ENCODE data around the gene BMPR1B.

BMPR1B gene

GRCh38 chr4:94968493-94968892, 210.7 kb downstream of the BMPR1B start:
- no peak for DNase-seq

DNA sequence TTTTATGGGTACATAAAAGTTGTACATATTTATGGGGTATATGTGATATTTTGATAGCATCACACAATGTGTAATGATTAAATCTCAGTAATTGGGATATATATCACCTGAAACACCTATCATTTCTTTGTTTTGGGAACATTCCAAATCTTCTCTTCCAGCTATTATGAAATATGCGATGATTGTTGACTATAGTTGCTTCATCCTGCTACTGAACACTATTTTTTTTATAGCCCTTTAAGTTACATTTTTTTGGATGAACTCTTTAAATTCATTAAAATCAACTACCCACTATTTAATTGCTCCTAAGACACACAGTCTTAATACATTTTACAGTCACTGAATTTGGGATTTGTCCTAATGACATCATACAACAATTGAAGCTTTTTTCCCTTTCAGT, 212.9 kb downstream of the BMPR1B start:
- no peak for DNase-seq

DNA sequence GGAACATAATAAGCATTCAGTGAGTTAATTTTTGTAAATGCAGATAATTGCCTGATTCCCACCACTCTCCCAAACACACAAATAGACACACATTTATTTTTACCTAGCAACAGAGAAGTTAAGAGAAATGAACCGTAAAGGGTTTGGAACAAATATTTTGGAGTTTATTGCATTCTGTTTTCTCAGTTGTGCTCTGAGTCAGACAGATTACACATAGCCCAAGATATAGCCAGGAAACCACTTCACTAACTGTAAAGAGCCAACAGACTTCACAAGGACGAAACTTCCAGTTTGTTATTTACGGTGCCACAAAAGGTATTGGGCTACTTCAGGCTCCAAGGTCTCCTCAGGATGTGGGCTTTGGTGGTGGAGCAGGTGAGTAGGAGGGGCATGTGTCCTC, 217.0 kb downstream of the BMPR1B start:
- no peak for DNase-seq

GRCh38 chr4:94976371-94977011, 218.7 kb downstream of the BMPR1B start:
- DNase-seq = no peak

GRCh38 chr4:94978904-94979303, 221.1 kb downstream of the BMPR1B start:
- no peak for DNase-seq

GRCh38 chr4:94979621-94980020, 221.9 kb downstream of the BMPR1B start:
- DNase-seq = no peak

DNA sequence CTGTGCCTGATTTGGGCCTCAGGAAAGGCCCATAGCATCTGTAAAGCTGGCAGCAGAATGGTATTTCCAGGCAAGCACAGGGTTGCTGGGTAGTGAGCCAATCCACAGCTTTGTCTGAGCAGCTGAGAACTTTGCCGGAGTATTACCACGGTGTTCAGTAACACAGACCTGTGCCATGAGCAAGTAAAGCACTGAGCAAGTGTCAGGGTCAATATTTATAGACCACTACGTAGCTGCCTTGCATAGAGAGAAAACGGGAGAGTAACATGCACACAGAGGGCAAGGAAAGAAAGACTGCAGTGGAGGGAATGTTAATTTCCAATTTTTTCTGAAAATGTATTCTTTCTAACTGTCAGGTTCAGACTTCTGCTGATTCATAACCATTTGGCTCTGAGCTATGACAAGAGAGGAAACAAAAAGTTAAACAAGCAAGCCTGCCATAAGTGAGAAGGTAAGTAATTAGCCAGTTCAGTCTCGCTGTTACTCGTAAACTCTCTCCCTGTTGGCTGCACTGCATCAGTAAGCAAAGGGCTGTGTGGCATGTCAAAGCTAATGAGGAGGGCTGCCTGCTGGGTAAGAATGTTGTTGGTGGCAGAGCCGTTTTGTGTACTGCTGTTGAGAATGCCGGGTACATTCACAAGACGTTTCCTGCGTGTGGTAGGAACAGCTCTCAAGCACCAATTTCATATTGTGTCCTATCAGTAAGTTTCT, 238.1 kb downstream of the BMPR1B start:
- peak; percentile 1 for DNase-seq

DNA sequence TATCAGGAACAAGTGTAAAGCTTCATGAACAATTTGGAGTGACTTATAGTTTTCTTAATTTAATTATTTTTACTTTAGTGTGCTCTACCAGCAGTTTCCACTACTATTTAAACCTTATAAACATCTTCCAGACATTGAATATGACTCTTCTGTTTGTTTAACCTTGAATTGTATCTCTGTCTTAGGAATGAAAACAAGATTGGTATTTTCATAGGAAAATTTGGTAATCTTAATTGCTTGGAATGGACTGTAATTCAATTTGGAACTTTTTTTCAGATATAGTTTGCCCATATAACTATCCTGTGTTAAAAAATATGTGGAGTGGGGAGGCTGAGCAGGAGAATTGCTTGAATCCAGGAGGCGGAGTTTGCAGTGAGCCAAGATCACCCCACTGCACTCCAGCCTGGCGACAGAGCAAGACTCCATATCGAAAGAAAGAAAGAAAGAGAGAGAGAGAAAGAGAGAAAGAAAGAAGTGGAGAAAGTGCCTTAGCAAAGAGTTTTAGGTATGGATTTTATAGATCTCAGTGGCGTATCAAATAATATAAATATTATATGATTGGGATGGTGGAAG, 242.4 kb downstream of the BMPR1B start:
- DNase-seq = no peak

- no peak for DNase-seq
These were observed 247.2 kb downstream of the BMPR1B start for GRCh38 chr4:95004912-95005311.

DNA sequence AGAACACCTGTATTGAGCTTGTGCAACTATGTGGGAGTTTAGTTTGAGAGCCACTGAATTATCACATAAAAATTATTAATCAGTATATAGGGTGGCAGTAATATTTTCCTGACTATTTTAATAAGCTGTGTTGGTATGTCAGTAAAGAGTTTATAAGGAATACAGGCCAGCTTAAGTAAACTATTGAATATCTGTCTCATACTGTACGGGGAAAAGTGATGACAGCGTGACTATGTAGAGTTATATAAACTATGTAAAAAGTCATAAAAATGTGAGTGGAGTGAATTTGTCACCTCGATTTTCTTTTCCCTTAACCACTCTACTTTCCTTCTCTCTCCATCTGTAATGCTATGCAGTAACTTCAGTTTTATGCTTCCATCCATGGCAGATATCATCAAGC, 250.2 kb downstream of the BMPR1B start:
- no peak for DNase-seq

DNA sequence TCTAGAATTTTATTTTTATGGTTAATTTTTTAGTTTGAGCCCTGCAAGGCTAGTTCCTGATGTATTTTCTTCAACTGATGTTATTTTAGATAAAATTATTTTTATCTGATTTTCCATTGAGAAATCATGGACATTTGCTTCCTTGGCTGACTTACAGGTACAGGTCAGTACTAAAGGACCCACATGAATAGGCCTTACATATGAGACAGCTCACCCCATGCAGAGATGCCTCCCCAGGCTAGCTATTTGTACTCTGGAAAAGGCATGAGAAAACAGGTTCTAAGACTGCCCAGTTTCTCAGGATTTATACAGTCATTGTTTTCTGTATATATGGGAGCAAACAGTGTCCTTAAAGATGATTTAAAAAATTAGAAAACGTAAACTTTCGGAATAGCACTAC, 255.5 kb downstream of the BMPR1B start:
- DNase-seq = no peak

DNA sequence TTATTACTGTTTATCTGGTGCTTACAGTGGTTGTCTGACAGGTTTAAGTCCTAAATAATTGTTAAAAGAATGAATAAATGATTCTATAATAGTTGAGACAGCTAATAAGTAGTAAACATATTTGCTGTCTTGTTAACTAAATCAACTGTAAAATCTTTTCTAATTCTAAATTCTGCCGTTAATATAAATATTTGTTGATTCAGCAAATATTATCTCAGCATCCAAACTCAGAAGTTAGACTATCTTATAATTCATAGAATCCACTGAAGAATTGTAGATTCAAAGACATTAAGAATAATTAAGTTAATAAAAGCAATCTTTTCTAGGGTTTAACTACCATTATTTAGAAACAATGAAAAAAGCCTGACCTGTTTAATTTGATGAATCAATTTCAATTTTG, 256.3 kb downstream of the BMPR1B start:
- no peak for DNase-seq

DNA sequence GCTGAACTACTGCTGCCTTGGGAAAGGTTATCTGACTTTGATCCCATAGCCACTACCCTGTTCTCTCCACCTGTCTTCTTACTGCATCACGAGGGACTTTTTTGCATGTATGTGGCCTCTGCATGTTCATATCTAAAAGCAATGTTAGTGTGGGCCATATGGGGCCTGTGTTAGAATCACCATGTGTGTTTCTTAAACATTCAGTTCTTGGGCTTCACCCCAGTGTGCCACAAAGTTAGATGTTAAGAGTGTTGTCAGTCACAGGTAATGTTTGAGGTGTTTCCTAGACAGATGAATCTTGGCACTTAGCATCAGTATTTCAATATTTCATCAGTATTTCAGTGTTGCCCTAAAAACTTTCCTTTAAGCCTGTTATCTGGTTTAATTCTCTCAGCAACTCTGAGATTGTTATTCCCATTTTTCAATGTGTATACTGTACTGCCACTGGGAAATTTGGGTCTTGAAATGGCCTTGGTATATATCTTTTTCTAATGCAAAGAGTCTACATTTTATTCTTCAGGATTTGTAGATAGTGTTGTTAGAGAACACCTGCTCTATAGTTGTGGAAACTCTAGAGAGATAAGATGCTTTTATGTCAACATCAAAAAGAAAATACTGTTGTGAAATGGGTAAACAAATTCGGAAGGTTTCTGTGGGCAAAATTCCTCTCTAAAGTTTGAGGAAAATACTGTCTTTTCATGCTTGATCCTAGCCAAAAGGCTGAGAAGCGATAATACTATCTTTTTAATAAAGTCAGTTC, 259.7 kb downstream of the BMPR1B start:
- no peak for DNase-seq

DNA sequence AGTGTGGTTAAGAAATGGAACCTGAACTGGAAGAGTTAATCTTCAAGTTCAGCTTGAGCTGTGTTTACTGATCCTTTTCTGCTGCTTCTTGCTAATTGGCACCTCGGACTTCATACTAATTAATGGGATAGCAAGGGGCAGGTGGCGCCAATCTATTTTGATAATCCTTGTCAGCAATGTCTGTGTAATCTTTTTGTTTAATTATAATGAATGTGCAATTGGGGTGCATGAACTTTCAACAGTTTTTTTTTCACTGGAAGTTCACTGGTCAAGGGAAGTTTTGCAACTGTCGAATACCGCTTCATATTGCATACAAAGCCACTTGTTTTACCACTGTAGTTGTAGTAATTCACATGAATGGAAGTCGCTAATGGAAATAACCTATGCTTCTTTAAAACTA, 261.0 kb downstream of the BMPR1B start:
- no peak for DNase-seq

- no peak for DNase-seq
These were observed 262.8 kb downstream of the BMPR1B start for GRCh38 chr4:95020521-95020920.

DNA sequence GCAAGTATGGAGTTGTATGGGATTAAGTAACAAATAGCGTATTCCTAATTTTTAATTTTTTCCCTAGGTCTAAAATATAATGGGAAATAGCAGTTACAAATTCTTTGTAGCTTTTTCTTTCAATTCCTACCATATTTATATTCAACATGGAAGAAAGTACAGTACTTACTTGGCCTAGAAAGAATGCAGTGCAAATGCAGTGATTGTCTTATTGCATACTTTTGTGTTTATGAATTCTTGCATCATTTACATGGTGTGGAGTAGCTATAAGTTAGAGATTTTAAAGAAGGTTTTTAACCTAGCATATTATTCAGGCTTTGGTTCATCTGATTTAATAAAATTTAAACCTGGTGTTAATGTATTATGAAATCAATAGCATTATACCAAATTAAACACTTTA, 263.3 kb downstream of the BMPR1B start:
- no peak for DNase-seq

GRCh38 chr4:95023110-95023509, 265.4 kb downstream of the BMPR1B start:
- no peak for DNase-seq

DNA sequence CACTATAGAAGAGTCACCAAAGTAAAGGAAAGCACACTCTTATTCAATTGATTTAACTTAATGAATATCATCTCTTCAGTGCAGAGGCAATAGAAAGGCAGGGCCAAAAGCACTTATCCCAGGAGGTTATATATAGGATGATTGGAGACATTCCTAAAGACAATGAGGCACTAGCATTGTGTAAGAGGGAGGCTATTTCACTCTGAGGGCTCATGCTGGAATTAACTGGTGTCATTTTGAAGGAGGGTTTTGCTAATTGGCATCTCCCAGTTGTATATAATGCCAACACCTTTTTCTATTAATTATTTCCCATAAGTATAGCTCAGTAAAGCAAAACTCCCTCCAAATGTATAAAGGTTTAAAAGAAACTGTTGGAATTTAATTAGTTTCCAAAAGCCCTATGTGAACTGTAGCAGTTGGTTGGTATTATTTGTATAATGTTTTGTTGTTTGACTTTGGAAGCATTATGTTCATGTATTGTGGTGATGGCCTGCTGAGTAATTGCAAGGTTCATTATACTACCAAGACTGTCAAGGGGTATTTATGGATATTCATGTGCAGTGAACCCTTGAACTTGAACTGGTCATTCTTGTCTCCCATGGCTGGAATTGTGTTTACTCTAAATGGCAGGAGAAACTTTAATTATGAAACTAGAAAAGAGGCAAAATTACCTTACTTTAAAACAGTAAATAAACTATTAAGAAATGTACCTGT, 270.3 kb downstream of the BMPR1B start:
- DNase-seq = no peak

DNA sequence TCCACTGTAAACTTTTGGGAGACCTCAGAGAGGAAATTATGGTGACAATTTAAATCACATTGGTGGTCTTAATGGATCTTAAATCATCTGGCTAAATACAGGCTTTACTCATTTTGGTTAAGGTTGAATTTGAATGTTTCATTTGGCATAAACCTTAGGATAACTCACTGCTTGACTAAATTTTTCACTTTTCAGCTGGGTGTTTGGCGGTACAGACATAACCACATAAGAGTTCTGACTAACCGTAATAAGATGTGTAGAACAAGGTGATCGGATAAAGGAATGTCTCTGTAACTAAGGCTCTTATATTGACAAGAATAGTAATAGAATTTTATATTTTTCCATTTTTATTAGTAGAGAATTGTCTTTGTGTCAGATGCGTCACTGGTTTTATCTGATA, 281.0 kb downstream of the BMPR1B start:
- DNase-seq = no peak

GRCh38 chr4:95044324-95044837, 286.6 kb downstream of the BMPR1B start:
- DNase-seq = no peak

GRCh38 chr4:95045429-95045828, 287.7 kb downstream of the BMPR1B start:
- DNase-seq = no peak

DNA sequence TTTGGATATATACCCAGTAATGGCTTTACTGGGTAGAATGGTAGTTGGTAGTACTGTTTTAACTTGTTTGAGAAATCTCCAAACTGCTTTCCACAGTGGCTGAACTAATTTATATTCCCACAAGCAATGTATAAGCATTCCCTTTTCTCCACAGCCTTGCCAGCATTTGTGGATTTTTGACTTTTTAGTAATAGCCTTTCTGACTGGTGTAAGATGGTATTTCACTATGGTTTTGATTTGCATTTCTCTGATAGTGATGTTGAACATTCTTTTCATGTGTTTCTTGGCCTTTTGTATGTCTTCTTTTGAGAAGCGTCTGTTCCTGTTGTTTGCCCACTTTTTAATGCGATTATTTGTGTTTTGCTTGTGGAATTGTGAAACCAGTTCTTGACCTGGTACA, 290.5 kb downstream of the BMPR1B start:
- DNase-seq = no peak

All from hematopoietic multipotent progenitor cell treated with erythropoietin and hydrocortisone succinate and interleukin-3 and kit ligand, for 8 days (in vitro differentiated cells).